HL-60 (cell line): Measurements from ENCODE around the gene NEGR1.

ENCODE experiments used
- DNase-seq, 2 experiments: peaks; one replicate each; pipeline ENCODE4 v3.0.0-alpha.2; 2010 to 2020; ENCODE audit warnings: low read depth in 1 of 2, low spot score in 1 of 2
- H3K27ac ChIP-seq: fragments of 250-450 bp; sonication (Bioruptor Pico); replicated peaks from 2 replicates; pipeline ENCODE4 v1.5.1; 2020; ENCODE audit warnings: mild to moderate bottlenecking, moderate library complexity
- H3K27me3 ChIP-seq: fragments of 250-450 bp; sonication (Bioruptor Pico); 2 replicates; pipeline ENCODE4 v1.5.1; 2021; ENCODE audit warnings: mild to moderate bottlenecking, moderate library complexity; ENCODE audit not compliant: insufficient read depth, poor library complexity, severe bottlenecking
- H3K4me3 ChIP-seq: replicated peaks from 2 replicates; pipeline ENCODE4 v1.5.1; 2011; ENCODE audit warnings: mild to moderate bottlenecking, control low read depth, low read length; ENCODE audit not compliant: insufficient read depth
- CTCF ChIP-seq: IDR thresholded peaks from one replicate; pipeline ENCODE4 v1.5.1; 2011; ENCODE audit warnings: low read length, control low read depth, inconsistent platforms; ENCODE audit not compliant: insufficient read depth
- GABPA ChIP-seq: IDR thresholded peaks from 2 replicates; pipeline ENCODE4 v1.6.1; 2012; ENCODE audit warnings: low read depth
- POLR2AphosphoS5 ChIP-seq: IDR thresholded peaks from 2 replicates; pipeline ENCODE4 v1.6.1; 2012; ENCODE audit warnings: low read depth
- SPI1 ChIP-seq: IDR thresholded peaks from 2 replicates; pipeline ENCODE4 v1.6.1; 2012; ENCODE audit warnings: low read depth, mild to moderate bottlenecking, borderline replicate concordance
- TF ChIP-seq, protein P1 (sequence below): IDR thresholded peaks from 2 replicates; pipeline ENCODE4 v1.6.1; 2012; ENCODE audit warnings: low read depth; ENCODE audit not compliant: insufficient replicate concordance

The NEGR1 gene

GRCh38 chr1:72066431-72066830, 215.9 kb downstream of the NEGR1 start:
- H3K27ac ChIP-seq: no peak overlapping the region
- no peaks in the 10 kb centered on the region for H3K27me3 ChIP-seq
- no peak for DNase-seq
- TF ChIP-seq CTCF (no peak), POLR2AphosphoS5 (no peak), SPI1 (no peak), GABPA (no peak)
- TF ChIP-seq, protein P1, sequence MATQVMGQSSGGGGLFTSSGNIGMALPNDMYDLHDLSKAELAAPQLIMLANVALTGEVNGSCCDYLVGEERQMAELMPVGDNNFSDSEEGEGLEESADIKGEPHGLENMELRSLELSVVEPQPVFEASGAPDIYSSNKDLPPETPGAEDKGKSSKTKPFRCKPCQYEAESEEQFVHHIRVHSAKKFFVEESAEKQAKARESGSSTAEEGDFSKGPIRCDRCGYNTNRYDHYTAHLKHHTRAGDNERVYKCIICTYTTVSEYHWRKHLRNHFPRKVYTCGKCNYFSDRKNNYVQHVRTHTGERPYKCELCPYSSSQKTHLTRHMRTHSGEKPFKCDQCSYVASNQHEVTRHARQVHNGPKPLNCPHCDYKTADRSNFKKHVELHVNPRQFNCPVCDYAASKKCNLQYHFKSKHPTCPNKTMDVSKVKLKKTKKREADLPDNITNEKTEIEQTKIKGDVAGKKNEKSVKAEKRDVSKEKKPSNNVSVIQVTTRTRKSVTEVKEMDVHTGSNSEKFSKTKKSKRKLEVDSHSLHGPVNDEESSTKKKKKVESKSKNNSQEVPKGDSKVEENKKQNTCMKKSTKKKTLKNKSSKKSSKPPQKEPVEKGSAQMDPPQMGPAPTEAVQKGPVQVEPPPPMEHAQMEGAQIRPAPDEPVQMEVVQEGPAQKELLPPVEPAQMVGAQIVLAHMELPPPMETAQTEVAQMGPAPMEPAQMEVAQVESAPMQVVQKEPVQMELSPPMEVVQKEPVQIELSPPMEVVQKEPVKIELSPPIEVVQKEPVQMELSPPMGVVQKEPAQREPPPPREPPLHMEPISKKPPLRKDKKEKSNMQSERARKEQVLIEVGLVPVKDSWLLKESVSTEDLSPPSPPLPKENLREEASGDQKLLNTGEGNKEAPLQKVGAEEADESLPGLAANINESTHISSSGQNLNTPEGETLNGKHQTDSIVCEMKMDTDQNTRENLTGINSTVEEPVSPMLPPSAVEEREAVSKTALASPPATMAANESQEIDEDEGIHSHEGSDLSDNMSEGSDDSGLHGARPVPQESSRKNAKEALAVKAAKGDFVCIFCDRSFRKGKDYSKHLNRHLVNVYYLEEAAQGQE: no peak
- no peak overlapping the region for H3K4me3 ChIP-seq

- Histone ChIP-seq H3K27me3 (no peaks in the 10 kb centered on the region), H3K27ac (no peak overlapping the region), H3K4me3 (no peak overlapping the region)
- no peak for TF ChIP-seq GABPA
- TF ChIP-seq, protein P1: no peak
- no peak for TF ChIP-seq POLR2AphosphoS5
- TF ChIP-seq SPI1: no peak
- no peak for DNase-seq
Observed at GRCh38 chr1:72064196-72065075, 217.9 kb downstream of the NEGR1 start.

GRCh38 chr1:72063364-72064044, 218.8 kb downstream of the NEGR1 start:
- DNase-seq: no peak
- Histone ChIP-seq H3K27ac (no peak overlapping the region), H3K27me3 (no peaks in the 10 kb centered on the region), H3K4me3 (no peak overlapping the region)
- no peak for TF ChIP-seq GABPA
- no peak for TF ChIP-seq CTCF
- no peak for TF ChIP-seq POLR2AphosphoS5
- no peak for TF ChIP-seq SPI1
- TF ChIP-seq, protein P1: no peak
